ENCODE results near the gene ATP1B1.

Gene ATP1B1

GRCh38 chr1:169133801-169134502 lies 27.5 kb downstream of the ATP1B1 start (continued):
- TF ChIP-seq ZNF202 (tag by site-specific recombination; IDR thresholded peaks at IDR 0.05; ENCODE audit: borderline replicate concordance) (no peak), ZSCAN16 (tag by site-specific recombination; IDR thresholded peaks at IDR 0.05) (no peak), ZNF843 (tag by site-specific recombination; IDR thresholded peaks at IDR 0.05) (no peak)

GRCh38 chr1:169137357-169137756 lies 30.9 kb downstream of the ATP1B1 start:
- peaks cover 0 to 9% of the 10 kb centered on the region in 2 experiments; a peak in 1 of 3 replicates for H3K36me3 ChIP-seq (ENCODE audit: control insufficient read depth in 2 of 2, insufficient read depth in 1 of 2, low read length in 2 of 2)
- no peak overlapping the region for H3K4me3 ChIP-seq (ENCODE audit: low read depth, low read length)
- TF ChIP-seq ZNF830 (tag by site-specific recombination; IDR thresholded peaks at IDR 0.05; ENCODE audit: low read depth): no peak
- no peak for TF ChIP-seq HOXD13 (CRISPR knock-in tag; IDR thresholded peaks at IDR 0.05; ENCODE audit: borderline replicate concordance)
- no peak for TF ChIP-seq ZNF394 (tag by site-specific recombination; IDR thresholded peaks at IDR 0.05; ENCODE audit: borderline replicate concordance)
- TF ChIP-seq ZNF112 (tag by site-specific recombination; IDR thresholded peaks at IDR 0.05): no peak
- no peak for TF ChIP-seq ZNF157 (tag by site-specific recombination; IDR thresholded peaks at IDR 0.05)
- TF ChIP-seq SP2 (tag by site-specific recombination; IDR thresholded peaks at IDR 0.05): no peak
- TF ChIP-seq ZNF280D (tag by site-specific recombination; IDR thresholded peaks at IDR 0.05): no peak
- no peak for TF ChIP-seq HIC1 (tag by site-specific recombination; IDR thresholded peaks at IDR 0.05)
- no peak for TF ChIP-seq ZNF280C (tag by site-specific recombination; IDR thresholded peaks at IDR 0.05)
- no peak for TF ChIP-seq ZIC2 (tag by site-specific recombination; IDR thresholded peaks at IDR 0.05)
- no peak for TF ChIP-seq KLF10 (tag by site-specific recombination; IDR thresholded peaks at IDR 0.05)
- TF ChIP-seq ZNF560 (tag by site-specific recombination; IDR thresholded peaks at IDR 0.05; ENCODE audit: borderline replicate concordance): no peak
- no peak for TF ChIP-seq ZNF777 (tag by site-specific recombination; IDR thresholded peaks at IDR 0.05; ENCODE audit: borderline replicate concordance)
- no peaks in the 10 kb centered on the region for H3K9me3 ChIP-seq (ENCODE audit: control insufficient read depth, insufficient read depth, low read depth, low read length)
- no peaks in the 10 kb centered on the region for H3K4me1 ChIP-seq (ENCODE audit: control insufficient read depth, insufficient read depth, low read length)
- POLR2A ChIA-PET: no interaction called here
- no peak overlapping the region for H3K27ac ChIP-seq (ENCODE audit: extremely low read depth, low read depth, low read length)
- CTCF ChIA-PET: interaction anchor here (0.7 kb wide), 1 partner anchor 28 kb away, joined by 3 read pairs; no protein-coding TSS in a partner anchor
